Measurements from ENCODE around the gene DGKA. TPM values are rescaled to one million over a fixed set of nuclear protein-coding genes. Genes with fewer than 3 reads are reported as not detected.
"Not testable (repeated sequence)": the region's sequence is repeated elsewhere in the genome, so short reads cannot be mapped to it uniquely, and the experiment has no call there.

The DGKA gene
- total RNA-seq, 1 donor from 2014 or later = 28.6 TPM

GRCh38 chr12:55985341-55985740 lies 54.4 kb downstream of the DGKA start:
- H3K27me3 Mint-ChIP-seq = no peaks in the 10 kb centered on the region
- no peak for DNase-seq (ENCODE audit: extremely low spot score, unreplicated experiment)
- no peaks in the 10 kb centered on the region for H3K9me3 Mint-ChIP-seq
- no peaks in the 10 kb centered on the region for H3K4me1 Mint-ChIP-seq (ENCODE audit: unreplicated experiment)
- no peak overlapping the region for H3K4me3 Mint-ChIP-seq
- peak overlapping the region; percentile 30 for H3K27ac Mint-ChIP-seq
- TF ChIP-seq CTCF (conservative IDR thresholded peaks at IDR 0.05) = no peak
- H3K36me3 Mint-ChIP-seq = peaks cover 30% of the 10 kb centered on the region

- H3K4me1 Mint-ChIP-seq (ENCODE audit: unreplicated experiment); H3K4me3 Mint-ChIP-seq; H3K27ac Mint-ChIP-seq; H3K9me3 Mint-ChIP-seq; DNase-seq (ENCODE audit: extremely low spot score, unreplicated experiment); H3K27me3 Mint-ChIP-seq: not testable (repeated sequence)
- peaks cover 27% of the 10 kb centered on the region for H3K36me3 Mint-ChIP-seq
Observed at GRCh38 chr12:55985976-55986375, 55.0 kb downstream of the DGKA start.

GRCh38 chr12:55991110-55991509 lies 60.1 kb downstream of the DGKA start:
- Mint-ChIP-seq H3K36me3 (peaks cover 24% of the 10 kb centered on the region), H3K27ac (no peak overlapping the region), H3K4me1 (ENCODE audit: unreplicated experiment) (peaks cover 2% of the 10 kb centered on the region), H3K4me3 (no peak overlapping the region), H3K27me3 (no peaks in the 10 kb centered on the region), H3K9me3 (no peaks in the 10 kb centered on the region)
- TF ChIP-seq CTCF (conservative IDR thresholded peaks at IDR 0.05) = no peak
- no peak for DNase-seq (ENCODE audit: extremely low spot score, unreplicated experiment)

GRCh38 chr12:55993230-55993853 lies 62.4 kb downstream of the DGKA start:
- no peak overlapping the region for H3K4me3 Mint-ChIP-seq
- H3K27ac Mint-ChIP-seq = no peak overlapping the region
- H3K36me3 Mint-ChIP-seq = peaks cover 24% of the 10 kb centered on the region
- no peaks in the 10 kb centered on the region for H3K27me3 Mint-ChIP-seq
- H3K9me3 Mint-ChIP-seq = no peaks in the 10 kb centered on the region
- peaks cover 8% of the 10 kb centered on the region for H3K4me1 Mint-ChIP-seq (ENCODE audit: unreplicated experiment)
- no peak for DNase-seq (ENCODE audit: extremely low spot score, unreplicated experiment)
- no peak for TF ChIP-seq CTCF (conservative IDR thresholded peaks at IDR 0.05)

GRCh38 chr12:55995366-55995765 lies 64.4 kb downstream of the DGKA start:
- DNase-seq (ENCODE audit: extremely low spot score, unreplicated experiment) = no peak
- no peak overlapping the region for H3K27ac Mint-ChIP-seq
- peaks cover 20% of the 10 kb centered on the region for H3K36me3 Mint-ChIP-seq
- no peaks in the 10 kb centered on the region for H3K9me3 Mint-ChIP-seq
- no peak for TF ChIP-seq CTCF (conservative IDR thresholded peaks at IDR 0.05)
- H3K4me1 Mint-ChIP-seq (ENCODE audit: unreplicated experiment) = peaks cover 14% of the 10 kb centered on the region
- no peaks in the 10 kb centered on the region for H3K27me3 Mint-ChIP-seq
- no peak overlapping the region for H3K4me3 Mint-ChIP-seq

GRCh38 chr12:55996201-55996714 lies 65.3 kb downstream of the DGKA start:
- Mint-ChIP-seq H3K27ac (peak overlapping the region; percentile 87), H3K4me3 (peak overlapping the region; percentile 99), H3K27me3 (no peaks in the 10 kb centered on the region), H3K4me1 (ENCODE audit: unreplicated experiment) (peaks cover 14% of the 10 kb centered on the region), H3K36me3 (peaks cover 17% of the 10 kb centered on the region), H3K9me3 (no peaks in the 10 kb centered on the region)
- no peak for DNase-seq (ENCODE audit: extremely low spot score, unreplicated experiment)
- peak; percentile 96 for TF ChIP-seq CTCF (conservative IDR thresholded peaks at IDR 0.05)
